Fibroblast of lung (primary cell): ENCODE measurements around the gene ITGB7. TPM values are rescaled to one million over a fixed set of nuclear protein-coding genes. Genes with fewer than 3 reads are reported as not detected.
A peak's percentile ranks its signal among the peaks of the same experiment; 100 is the strongest.

Experiments used
- DNase-seq, 2 donors: peaks; one replicate each; pipeline versions ENCODE4 v3.0.0 to v3.0.0-alpha.2; 2010; ENCODE audit warnings: low read depth in 2 of 2
- H2AFZ ChIP-seq: 2 replicates; pipeline ENCODE4 v1.5.1; 2012; ENCODE audit warnings: low read length, control low read depth, inconsistent platforms
- H3K27ac ChIP-seq: 2 replicates; pipeline ENCODE4 v1.5.1; 2011; ENCODE audit warnings: low read length, control low read depth; ENCODE audit not compliant: insufficient read depth
- H3K27me3 ChIP-seq: 2 replicates; pipeline ENCODE4 v1.5.1; 2011; ENCODE audit warnings: mild to moderate bottlenecking, low read length; ENCODE audit not compliant: control insufficient read depth, insufficient read depth
- H3K36me3 ChIP-seq: 2 replicates; pipeline ENCODE4 v1.5.1; 2011; ENCODE audit warnings: low read length; ENCODE audit not compliant: control insufficient read depth, insufficient read depth
- H3K4me1 ChIP-seq: 2 replicates; pipeline ENCODE4 v1.5.1; 2011; ENCODE audit warnings: low read length; ENCODE audit not compliant: control insufficient read depth, insufficient read depth; ENCODE audit errors: extremely low read depth
- H3K4me2 ChIP-seq: 2 replicates; pipeline ENCODE4 v1.5.1; 2011; ENCODE audit warnings: low read length, control low read depth; ENCODE audit not compliant: insufficient read depth; ENCODE audit errors: extremely low read depth
- H3K4me3 ChIP-seq, 4 experiments: fragments of 200-600 bp in 1 of 4; sonication (generic) in 1 of 4; replicated peaks in 1 of 4; 2 replicates each; pipeline ENCODE4 v1.5.1; 2011 to 2016; ENCODE audit warnings: low read length in 4 of 4, low read depth in 3 of 4, mild to moderate bottlenecking in 3 of 4, control low read depth in 2 of 4, inconsistent platforms in 1 of 4, mixed read lengths in 1 of 4; ENCODE audit not compliant: insufficient read depth in 1 of 4; ENCODE audit errors: control extremely low read depth in 1 of 4
- H3K79me2 ChIP-seq: 2 replicates; pipeline ENCODE4 v1.5.1; 2012; ENCODE audit warnings: mild to moderate bottlenecking, low read length, inconsistent platforms; ENCODE audit not compliant: control insufficient read depth, insufficient read depth
- H3K9ac ChIP-seq: 2 replicates; pipeline ENCODE4 v1.5.1; 2011; ENCODE audit warnings: mild to moderate bottlenecking, low read length, control low read depth; ENCODE audit not compliant: insufficient read depth
- H3K9me3 ChIP-seq: 2 replicates; pipeline ENCODE4 v1.5.1; 2012; ENCODE audit warnings: low read depth, low read length; ENCODE audit not compliant: control insufficient read depth, insufficient read depth
- H4K20me1 ChIP-seq: 2 replicates; pipeline ENCODE4 v1.5.1; 2011; ENCODE audit warnings: low read length; ENCODE audit not compliant: control insufficient read depth, insufficient read depth; ENCODE audit errors: extremely low read depth
- CTCF ChIP-seq, 2 donors: IDR thresholded peaks in 1 of 2; conservative IDR thresholded peaks in 1 of 2; 1 replicate in 1 of 2; 2 replicates in 1 of 2; pipeline ENCODE4 v1.5.1; 2011 to 2012; ENCODE audit warnings: low read length in 2 of 2, control low read depth in 1 of 2, inconsistent platforms in 1 of 2, low read depth in 1 of 2, mild to moderate bottlenecking in 1 of 2
- EZH2 ChIP-seq: IDR thresholded peaks from 2 replicates; pipeline ENCODE4 v1.5.1; 2012; ENCODE audit warnings: low read length, control low read depth, mild to moderate bottlenecking; ENCODE audit errors: missing control alignments
- polyA plus RNA-seq, 2 donors: library from polyadenylated mRNA; depleted of rRNA in 1 of 2; stranded (reverse) in 1 of 2; unstranded in 1 of 2; fragments of >200 nt; gene quantifications; 2 replicates each; pipeline ENCODE4 v1.2.1, GENCODE V29; 2011 to 2012; ENCODE audit warnings: missing spikeins in 1 of 2
- total RNA-seq: library from RNA; depleted of rRNA; stranded (reverse); fragments of >200 nt; gene quantifications from 2 replicates; pipeline ENCODE4 v1.2.1, GENCODE V29; 2014

The ITGB7 gene
- total and polyA plus RNA-seq, 2 donors (not counting 1 experiment from before 2014, with no cell fraction given) = 0.20 to 0.50 TPM

DNA sequence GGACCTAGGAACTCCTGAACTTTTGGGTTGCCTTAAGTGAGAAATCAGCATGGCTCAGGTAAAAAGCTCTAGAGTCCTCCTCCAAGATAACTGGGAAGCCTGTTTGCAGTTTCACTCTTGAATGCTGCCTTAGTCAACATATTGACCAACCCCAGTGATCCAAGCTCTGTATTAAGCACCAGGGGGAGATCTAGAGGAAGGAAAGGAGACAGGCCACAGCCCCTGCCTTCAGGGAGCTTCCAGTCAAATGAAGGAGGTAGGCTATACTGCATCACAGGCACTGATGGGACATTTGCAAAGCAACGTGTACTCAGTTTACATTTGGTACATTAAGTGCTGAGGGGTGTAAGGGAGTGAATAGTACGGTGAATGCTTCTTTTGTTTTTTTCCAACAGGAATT is 25.1 kb downstream of the ITGB7 start:
- H3K79me2 ChIP-seq = peaks cover 16% of the 10 kb centered on the region

GRCh38 chr12:53180931-53181645 is 26.0 kb downstream of the ITGB7 start:
- H3K4me3 ChIP-seq = peak overlapping the region; percentile 77 to 83 (median 81)
- H3K79me2 ChIP-seq = peaks cover 16% of the 10 kb centered on the region
- DNase-seq = peak; percentile 77
- H3K4me1 ChIP-seq = peaks cover 10% of the 10 kb centered on the region
- peak overlapping the region; percentile 90 for H3K4me2 ChIP-seq
- no peaks in the 10 kb centered on the region for H4K20me1 ChIP-seq
- H3K27ac ChIP-seq = peak overlapping the region; percentile 92
- H3K27me3 ChIP-seq = no peaks in the 10 kb centered on the region
- H3K9ac ChIP-seq = peak overlapping the region; percentile 77
- H3K36me3 ChIP-seq = peaks cover 5% of the 10 kb centered on the region
- TF ChIP-seq CTCF (conservative IDR thresholded peaks at IDR 0.05 in 1 of 2, IDR thresholded peaks at IDR 0.05 in 1 of 2; ENCODE audit: low read depth in 1 of 2, low read length in 2 of 2) = no peak
- H2AFZ ChIP-seq = peak overlapping the region; percentile 66
- no peaks in the 10 kb centered on the region for H3K9me3 ChIP-seq

More for the DNA sequence above, 25.1 kb downstream of the ITGB7 start:
- Histone ChIP-seq H3K4me3 (peak overlapping the region; percentile 77 to 83 (median 81)), H3K4me2 (peak overlapping the region; percentile 90), H3K27ac (no peak overlapping the region), H3K9ac (no peak overlapping the region), H4K20me1 (no peaks in the 10 kb centered on the region), H2AFZ (no peak overlapping the region), H3K9me3 (no peaks in the 10 kb centered on the region), H3K27me3 (no peaks in the 10 kb centered on the region), H3K4me1 (peaks cover 10% of the 10 kb centered on the region), H3K36me3 (peaks cover 5% of the 10 kb centered on the region)
- DNase-seq = no peak
- no peak for TF ChIP-seq EZH2
- no peak for TF ChIP-seq CTCF (conservative IDR thresholded peaks at IDR 0.05 in 1 of 2, IDR thresholded peaks at IDR 0.05 in 1 of 2; ENCODE audit: low read depth in 1 of 2, low read length in 2 of 2)

DNA sequence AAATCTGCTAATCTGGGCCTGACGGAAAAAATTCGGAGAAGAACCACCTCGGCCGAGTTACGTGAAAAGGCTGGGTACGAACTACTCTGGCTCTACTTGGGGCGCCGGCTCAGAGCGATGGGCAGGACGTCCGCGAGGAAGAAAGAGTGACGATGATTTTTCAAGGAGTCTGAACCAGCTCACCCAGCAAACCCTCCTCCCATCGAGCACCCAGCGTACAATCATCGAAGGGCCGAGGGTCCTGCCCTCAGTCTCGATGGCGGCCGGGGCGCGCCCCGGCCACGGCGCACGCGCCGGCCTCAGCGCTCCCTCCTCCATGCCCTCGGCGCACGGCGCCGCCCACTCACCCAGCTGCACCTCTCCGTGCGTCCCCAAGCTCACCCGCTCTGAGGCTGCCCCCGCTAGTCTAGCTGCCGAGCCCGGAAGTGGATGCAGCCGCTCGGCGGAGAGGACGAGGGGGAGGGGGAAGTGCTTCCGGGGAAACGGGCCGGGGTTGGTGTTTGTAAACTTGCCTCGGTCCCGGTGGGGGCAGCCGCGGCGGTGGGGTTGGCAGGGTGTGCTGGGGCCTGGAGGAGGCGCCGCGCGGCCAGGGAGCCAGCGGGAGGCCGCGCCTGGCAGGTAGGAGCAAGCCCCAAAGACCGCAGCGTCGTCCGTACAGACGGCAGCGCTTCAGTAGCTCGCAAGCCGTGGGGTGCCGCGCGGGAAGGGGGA is 26.7 kb downstream of the ITGB7 start, which contains the start of the genes CSAD and ZNF740:
TSS of gene CSAD (minus strand) at position 706 of the 711 bp plus-strand sequence. CDS start 7,455 bp downstream, outside the sequence.
TSS of gene ZNF740 (plus strand) at position 503 of the 711 bp plus-strand sequence. CDS start 1,262 bp downstream, outside the sequence.
- Histone ChIP-seq H3K79me2 (peaks cover 16% of the 10 kb centered on the region), H3K4me2 (peak within 1 kb of the TSS; percentile 90), H3K27me3 (no peaks in the 10 kb centered on the region), H3K27ac (peak within 1 kb of the TSS; percentile 92), H4K20me1 (no peaks in the 10 kb centered on the region), H3K36me3 (peaks cover 3% of the 10 kb centered on the region), H3K9ac (peak within 1 kb of the TSS; percentile 77), H3K4me3 (peak within 1 kb of the TSS; percentile 77 to 83 (median 81)), H2AFZ (peak within 1 kb of the TSS; percentile 90), H3K4me1 (peaks cover 10% of the 10 kb centered on the region), H3K9me3 (no peaks in the 10 kb centered on the region)
- no peak for TF ChIP-seq CTCF (conservative IDR thresholded peaks at IDR 0.05 in 1 of 2, IDR thresholded peaks at IDR 0.05 in 1 of 2; ENCODE audit: low read depth in 1 of 2, low read length in 2 of 2)
- no peak for TF ChIP-seq EZH2
- peak; percentile 97 for DNase-seq
